KG1 (cell line): ENCODE results near the gene CLIC6.

Experiments
- DNase-seq: peaks from one replicate; lab custom pipeline; 2025; lab: John Stamatoyannopoulos, UW

The CLIC6 gene

GRCh38 chr21:34728479-34728878, 59.7 kb downstream of the CLIC6 start:
- no peak for DNase-seq

DNA sequence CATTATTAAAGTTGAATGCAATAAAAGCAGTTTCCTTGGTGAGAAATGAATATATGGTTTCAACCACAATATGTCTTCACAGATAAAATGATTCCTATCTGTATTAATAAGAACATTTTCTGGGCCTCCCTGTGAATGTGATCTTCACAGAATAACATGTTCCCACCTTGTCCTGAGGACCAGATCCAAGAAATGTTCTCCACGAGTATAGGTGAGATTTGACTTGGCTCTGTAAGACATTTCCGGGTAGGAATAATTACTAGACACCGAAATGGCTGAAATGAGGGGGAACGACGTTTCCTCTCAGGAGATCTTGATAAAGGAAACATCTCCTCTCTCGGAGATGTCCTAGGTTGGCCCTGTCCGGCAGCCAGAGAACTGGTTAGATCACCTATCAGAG, 61.4 kb downstream of the CLIC6 start:
- DNase-seq, result no peak

- DNase-seq, result no peak
Measured at GRCh38 chr21:34730756-34731445, 62.1 kb downstream of the CLIC6 start.

- DNase-seq, result no peak
Measured at GRCh38 chr21:34732388-34732821, 63.6 kb downstream of the CLIC6 start.

- no peak for DNase-seq
Measured at GRCh38 chr21:34733852-34734251, 65.1 kb downstream of the CLIC6 start.

DNA sequence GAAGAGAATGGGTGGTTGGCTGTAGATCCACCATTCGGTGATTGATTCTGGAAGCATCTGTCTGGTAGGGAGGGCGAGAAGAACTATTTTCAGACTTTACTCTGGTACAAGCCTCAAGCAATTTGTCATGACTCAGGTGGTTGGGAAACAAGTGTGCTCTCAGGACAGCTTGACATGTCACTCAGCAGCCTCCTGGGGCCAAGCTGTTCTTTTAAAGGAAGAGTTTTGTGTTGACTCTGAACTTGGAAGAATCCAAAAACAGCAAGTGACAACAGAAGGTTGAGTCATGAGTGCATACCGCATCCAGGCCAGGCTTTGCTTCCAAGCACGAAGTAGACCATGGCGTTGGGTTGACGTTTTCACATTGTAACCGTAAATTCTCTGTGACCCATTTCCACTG, 65.9 kb downstream of the CLIC6 start:
- no peak for DNase-seq

GRCh38 chr21:34736116-34736874, 67.5 kb downstream of the CLIC6 start:
- no peak for DNase-seq

GRCh38 chr21:34737115-34737514, 68.3 kb downstream of the CLIC6 start:
- DNase-seq, result no peak

GRCh38 chr21:34740198-34740597, 71.4 kb downstream of the CLIC6 start:
- no peak for DNase-seq

GRCh38 chr21:34743285-34743684, 74.5 kb downstream of the CLIC6 start:
- DNase-seq, result no peak

DNA sequence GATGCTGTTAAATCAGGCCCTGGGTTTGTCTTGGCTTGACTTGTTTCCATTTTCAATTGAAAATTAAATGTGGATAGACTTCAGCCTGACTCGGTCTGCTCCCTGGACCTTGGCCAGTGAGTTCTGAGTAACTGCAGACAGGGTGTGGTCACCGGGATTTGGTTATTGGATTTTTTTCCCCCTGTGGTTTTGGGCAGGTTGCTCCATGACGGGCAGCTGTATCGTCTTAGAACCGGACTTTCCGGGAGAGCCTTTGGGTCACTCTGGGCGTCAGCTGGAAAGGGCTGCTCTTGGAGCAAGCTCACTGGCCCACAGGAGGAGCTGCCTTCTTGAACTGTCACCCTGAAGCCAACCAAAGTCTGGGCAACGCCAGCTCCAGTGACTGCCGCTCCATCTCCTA, 75.0 kb downstream of the CLIC6 start:
- no peak for DNase-seq

DNA sequence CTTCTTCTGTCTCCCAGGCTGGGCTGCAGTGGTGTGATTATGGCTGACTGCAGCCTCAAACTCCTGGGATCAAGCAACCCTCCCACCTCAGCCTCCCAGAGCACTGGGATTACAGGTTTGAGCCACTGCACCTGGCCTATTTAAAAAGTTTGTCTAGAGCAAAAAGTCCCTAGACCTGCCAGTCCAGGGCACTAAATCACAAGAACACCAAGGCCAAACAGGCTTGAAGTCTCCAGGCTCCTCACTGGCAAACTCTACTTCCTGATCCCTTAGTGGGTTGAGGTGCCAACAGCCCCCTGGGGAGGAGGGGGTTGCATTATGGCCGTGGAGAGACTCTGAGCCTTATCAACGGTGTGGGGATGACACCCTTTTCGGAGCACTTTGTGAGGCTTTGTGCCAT, 76.0 kb downstream of the CLIC6 start:
- no peak for DNase-seq

DNA sequence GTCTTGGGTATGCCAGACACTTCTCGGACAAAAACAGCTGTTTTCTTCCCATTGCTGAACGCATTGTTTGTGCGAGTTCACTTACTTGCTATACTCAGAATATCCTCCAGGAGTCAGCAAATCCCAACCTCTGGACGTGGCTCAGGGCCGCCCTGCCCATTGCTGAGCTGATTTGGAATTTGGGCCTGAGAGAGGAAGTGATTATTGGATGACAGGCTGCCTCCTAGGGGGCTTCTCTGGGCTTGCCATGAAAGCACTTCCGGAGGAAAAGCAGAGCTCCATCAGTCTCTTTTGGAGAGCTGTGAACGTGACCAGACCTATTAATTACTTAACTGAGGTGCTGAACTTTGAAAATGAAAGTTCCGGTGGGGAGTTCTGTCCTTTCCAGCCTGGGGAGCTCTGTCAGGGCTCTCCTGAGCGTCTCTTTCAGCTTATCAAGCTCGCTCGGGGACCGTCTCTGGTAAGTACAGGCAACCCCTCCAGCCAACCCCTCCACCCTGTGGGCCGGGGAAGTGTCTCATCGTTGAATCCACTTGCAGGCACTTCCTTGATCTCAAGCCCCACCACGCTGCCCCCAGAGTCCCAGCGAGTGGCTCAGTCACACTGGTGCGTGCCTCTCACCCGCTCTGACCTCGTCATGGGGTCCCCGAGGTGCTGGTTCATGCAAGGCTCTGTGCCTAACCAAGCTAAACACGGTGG, 76.9 kb downstream of the CLIC6 start:
- peak; percentile 50 for DNase-seq

- DNase-seq, result no peak
Measured at GRCh38 chr21:34748862-34749261, 80.1 kb downstream of the CLIC6 start.

- no peak for DNase-seq
Measured at GRCh38 chr21:34754690-34755647, 86.2 kb downstream of the CLIC6 start.

GRCh38 chr21:34761758-34762330, 93.0 kb downstream of the CLIC6 start:
- DNase-seq, result no peak

- no peak for DNase-seq
Measured at GRCh38 chr21:34762786-34763185, 94.0 kb downstream of the CLIC6 start.

GRCh38 chr21:34764715-34765284, 96.0 kb downstream of the CLIC6 start:
- DNase-seq, result no peak

- no peak for DNase-seq
Measured at GRCh38 chr21:34765619-34766018, 96.8 kb downstream of the CLIC6 start.

GRCh38 chr21:34766862-34767261, 98.1 kb downstream of the CLIC6 start:
- no peak for DNase-seq
